ENCODE measurements around the gene ANKRD18B. TPM values are rescaled to one million over a fixed set of nuclear protein-coding genes. Genes with fewer than 3 reads are reported as not detected.
"Not testable (repeated sequence)": the region's sequence is repeated elsewhere in the genome, so short reads cannot be mapped to it uniquely, and the experiment has no call there.

ANKRD18B gene
- total RNA-seq, 1 experiment from 2014 or later = 2.2 TPM

- BruUV-seq (replicated peaks); intact Hi-C loops (cut with micrococcal nuclease; ENCODE audit: unreplicated experiment); H3K27ac Mint-ChIP-seq (ENCODE audit: unreplicated experiment); H3K36me3 Mint-ChIP-seq (ENCODE audit: insufficient read depth, unreplicated experiment); POLR2A ChIA-PET; H3K4me1 ChIP-seq; CTCF ChIA-PET; H3K9me3 ChIP-seq; H3K36me3 ChIP-seq (ENCODE audit: control insufficient read depth, insufficient read depth, low read length); H3K4me1 Mint-ChIP-seq (ENCODE audit: low read depth, unreplicated experiment); H3K27me3 ChIP-seq (replicated peaks; ENCODE audit: control insufficient read depth, insufficient read depth, low read length); H3K4me3 Mint-ChIP-seq (ENCODE audit: unreplicated experiment); H3K4me3 ChIP-seq (ENCODE audit: low read depth, low read length); DNase-seq; H3K9me3 Mint-ChIP-seq (ENCODE audit: unreplicated experiment); H3K27me3 Mint-ChIP-seq (ENCODE audit: insufficient read depth, unreplicated experiment): not testable (repeated sequence)
Observed at GRCh38 chr9:33533958-33534357, 9.9 kb downstream of the ANKRD18B start.

- Mint-ChIP-seq H3K4me1 (ENCODE audit: low read depth, unreplicated experiment) (no peaks in the 10 kb centered on the region), H3K4me3 (ENCODE audit: unreplicated experiment) (no peak overlapping the region), H3K27me3 (ENCODE audit: insufficient read depth, unreplicated experiment) (no peaks in the 10 kb centered on the region), H3K9me3 (ENCODE audit: unreplicated experiment) (no peaks in the 10 kb centered on the region), H3K36me3 (ENCODE audit: insufficient read depth, unreplicated experiment) (no peaks in the 10 kb centered on the region), H3K27ac (ENCODE audit: unreplicated experiment) (no peak overlapping the region)
- POLR2A ChIA-PET = no interaction called here
- no TSS peak for BruUV-seq (replicated peaks)
- CTCF ChIA-PET = no interaction called here
- Histone ChIP-seq H3K4me1 (no peaks in the 10 kb centered on the region), H3K9me3 (no peaks in the 10 kb centered on the region), H3K36me3 (ENCODE audit: control insufficient read depth, insufficient read depth, low read length) (no peaks in the 10 kb centered on the region), H3K4me3 (ENCODE audit: low read depth, low read length) (no peak overlapping the region), H3K27me3 (replicated peaks; ENCODE audit: control insufficient read depth, insufficient read depth, low read length) (no peaks in the 10 kb centered on the region)
- no peak for DNase-seq
- TF ChIP-seq, protein P1, sequence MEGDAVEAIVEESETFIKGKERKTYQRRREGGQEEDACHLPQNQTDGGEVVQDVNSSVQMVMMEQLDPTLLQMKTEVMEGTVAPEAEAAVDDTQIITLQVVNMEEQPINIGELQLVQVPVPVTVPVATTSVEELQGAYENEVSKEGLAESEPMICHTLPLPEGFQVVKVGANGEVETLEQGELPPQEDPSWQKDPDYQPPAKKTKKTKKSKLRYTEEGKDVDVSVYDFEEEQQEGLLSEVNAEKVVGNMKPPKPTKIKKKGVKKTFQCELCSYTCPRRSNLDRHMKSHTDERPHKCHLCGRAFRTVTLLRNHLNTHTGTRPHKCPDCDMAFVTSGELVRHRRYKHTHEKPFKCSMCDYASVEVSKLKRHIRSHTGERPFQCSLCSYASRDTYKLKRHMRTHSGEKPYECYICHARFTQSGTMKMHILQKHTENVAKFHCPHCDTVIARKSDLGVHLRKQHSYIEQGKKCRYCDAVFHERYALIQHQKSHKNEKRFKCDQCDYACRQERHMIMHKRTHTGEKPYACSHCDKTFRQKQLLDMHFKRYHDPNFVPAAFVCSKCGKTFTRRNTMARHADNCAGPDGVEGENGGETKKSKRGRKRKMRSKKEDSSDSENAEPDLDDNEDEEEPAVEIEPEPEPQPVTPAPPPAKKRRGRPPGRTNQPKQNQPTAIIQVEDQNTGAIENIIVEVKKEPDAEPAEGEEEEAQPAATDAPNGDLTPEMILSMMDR (IDR thresholded peaks at IDR 0.05; ENCODE audit: insufficient read depth in 1 of 2, low read depth in 1 of 2, low read length in 1 of 2, severe bottlenecking in 1 of 2, unreplicated experiment in 1 of 2) = no peak
- intact Hi-C loops (cut with micrococcal nuclease; ENCODE audit: unreplicated experiment) = no loop called here
Observed at GRCh38 chr9:33535541-33535940, 11.5 kb downstream of the ANKRD18B start.

DNA sequence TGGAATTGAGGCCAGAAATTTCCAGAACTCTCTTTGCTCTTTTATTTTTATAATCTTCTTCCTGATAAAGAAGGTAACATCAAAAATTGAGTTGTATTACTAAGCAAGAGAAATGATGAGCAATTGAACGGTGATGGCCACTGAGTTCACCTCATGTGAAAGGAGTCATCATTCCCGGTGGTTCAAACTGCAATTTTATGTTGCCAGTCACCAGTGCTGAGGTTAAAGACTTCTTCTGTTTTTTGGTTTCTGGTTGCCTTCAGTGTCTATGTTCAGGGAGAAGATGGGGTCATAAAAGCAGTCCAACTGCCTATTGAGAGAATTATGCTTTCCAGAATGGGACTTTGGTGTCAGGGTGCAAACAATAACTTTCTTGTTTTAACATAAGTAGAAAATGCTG lies 19.4 kb downstream of the ANKRD18B start:
- H3K36me3 Mint-ChIP-seq (ENCODE audit: insufficient read depth, unreplicated experiment); CTCF ChIA-PET; H3K4me1 ChIP-seq; H3K9me3 ChIP-seq; H3K27me3 ChIP-seq (replicated peaks; ENCODE audit: control insufficient read depth, insufficient read depth, low read length); BruUV-seq (replicated peaks); H3K36me3 ChIP-seq (ENCODE audit: control insufficient read depth, insufficient read depth, low read length); H3K4me3 ChIP-seq (ENCODE audit: low read depth, low read length); H3K27ac Mint-ChIP-seq (ENCODE audit: unreplicated experiment); H3K4me1 Mint-ChIP-seq (ENCODE audit: low read depth, unreplicated experiment); intact Hi-C loops (cut with micrococcal nuclease; ENCODE audit: unreplicated experiment); H3K4me3 Mint-ChIP-seq (ENCODE audit: unreplicated experiment); H3K9me3 Mint-ChIP-seq (ENCODE audit: unreplicated experiment); H3K27me3 Mint-ChIP-seq (ENCODE audit: insufficient read depth, unreplicated experiment); DNase-seq; POLR2A ChIA-PET: not testable (repeated sequence)

DNA sequence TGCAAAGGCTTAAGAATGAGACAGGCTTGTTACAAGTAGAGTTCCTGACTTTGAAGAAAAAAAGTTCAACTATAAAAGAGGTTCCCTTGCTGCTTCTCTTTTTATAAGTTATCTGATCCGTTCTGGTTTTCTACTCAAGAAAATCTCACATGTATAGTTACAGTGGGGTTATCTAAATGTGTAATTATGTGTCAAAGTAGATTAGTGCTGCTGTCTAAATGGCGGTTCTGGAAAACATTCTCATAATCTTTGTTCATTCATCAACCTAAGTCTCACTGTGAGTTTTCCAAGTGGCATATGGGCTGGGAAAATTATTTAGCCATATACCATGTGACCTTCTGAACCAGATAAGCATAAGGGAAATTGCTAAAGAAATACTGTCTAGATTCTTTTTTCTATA lies 21.7 kb downstream of the ANKRD18B start:
- DNase-seq; H3K36me3 Mint-ChIP-seq (ENCODE audit: insufficient read depth, unreplicated experiment); H3K4me1 ChIP-seq; H3K9me3 ChIP-seq; H3K9me3 Mint-ChIP-seq (ENCODE audit: unreplicated experiment); POLR2A ChIA-PET; CTCF ChIA-PET; intact Hi-C loops (cut with micrococcal nuclease; ENCODE audit: unreplicated experiment); BruUV-seq (replicated peaks); H3K4me3 Mint-ChIP-seq (ENCODE audit: unreplicated experiment); H3K27ac Mint-ChIP-seq (ENCODE audit: unreplicated experiment); H3K27me3 Mint-ChIP-seq (ENCODE audit: insufficient read depth, unreplicated experiment); H3K36me3 ChIP-seq (ENCODE audit: control insufficient read depth, insufficient read depth, low read length); H3K4me1 Mint-ChIP-seq (ENCODE audit: low read depth, unreplicated experiment); H3K4me3 ChIP-seq (ENCODE audit: low read depth, low read length); H3K27me3 ChIP-seq (replicated peaks; ENCODE audit: control insufficient read depth, insufficient read depth, low read length): not testable (repeated sequence)

DNA sequence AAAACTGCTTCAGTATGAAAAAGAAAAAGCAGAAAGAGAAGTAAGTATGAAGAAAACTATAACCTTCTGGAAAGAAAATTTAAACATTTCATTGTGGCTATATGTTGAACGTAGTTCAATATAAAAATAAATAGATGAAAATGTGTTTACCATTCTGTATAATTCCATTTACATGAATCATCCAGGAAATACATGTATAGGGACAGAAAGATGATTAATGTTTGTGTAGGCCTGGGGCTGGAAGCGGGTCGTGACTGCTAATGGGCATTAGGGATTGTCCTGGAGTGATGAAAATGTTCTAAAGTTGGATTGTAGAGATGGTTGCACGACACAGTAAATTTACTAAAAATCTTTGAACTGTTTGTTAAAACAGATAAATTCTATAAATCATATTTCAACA lies 24.8 kb downstream of the ANKRD18B start:
- H3K36me3 ChIP-seq (ENCODE audit: control insufficient read depth, insufficient read depth, low read length); DNase-seq; H3K9me3 Mint-ChIP-seq (ENCODE audit: unreplicated experiment); BruUV-seq (replicated peaks); H3K4me3 Mint-ChIP-seq (ENCODE audit: unreplicated experiment); H3K27me3 ChIP-seq (replicated peaks; ENCODE audit: control insufficient read depth, insufficient read depth, low read length); H3K4me3 ChIP-seq (ENCODE audit: low read depth, low read length); H3K27ac Mint-ChIP-seq (ENCODE audit: unreplicated experiment); H3K27me3 Mint-ChIP-seq (ENCODE audit: insufficient read depth, unreplicated experiment); H3K4me1 Mint-ChIP-seq (ENCODE audit: low read depth, unreplicated experiment); CTCF ChIA-PET; H3K4me1 ChIP-seq; H3K9me3 ChIP-seq; POLR2A ChIA-PET; H3K36me3 Mint-ChIP-seq (ENCODE audit: insufficient read depth, unreplicated experiment); intact Hi-C loops (cut with micrococcal nuclease; ENCODE audit: unreplicated experiment): not testable (repeated sequence)

DNA sequence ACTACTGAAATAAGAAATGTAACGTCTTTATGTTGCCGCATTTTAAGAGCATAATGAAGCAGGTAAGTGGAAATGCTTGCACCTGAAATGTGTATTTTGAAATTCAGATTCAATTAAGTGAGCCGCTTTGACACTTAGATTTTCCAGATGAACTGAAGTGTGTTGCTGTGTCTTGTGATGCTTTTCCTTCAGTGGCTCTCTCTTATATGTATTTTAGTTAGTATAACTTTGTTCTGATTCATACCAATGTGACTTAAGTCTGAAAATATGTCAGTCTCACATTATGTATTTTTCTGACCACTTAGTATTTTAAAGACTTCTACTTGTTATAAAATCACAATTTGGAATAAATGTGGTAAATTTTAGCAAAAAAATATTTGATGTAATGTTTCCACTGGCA lies 25.4 kb downstream of the ANKRD18B start:
- H3K4me1 ChIP-seq; DNase-seq; BruUV-seq (replicated peaks); H3K36me3 Mint-ChIP-seq (ENCODE audit: insufficient read depth, unreplicated experiment); H3K27ac Mint-ChIP-seq (ENCODE audit: unreplicated experiment); intact Hi-C loops (cut with micrococcal nuclease; ENCODE audit: unreplicated experiment); H3K4me1 Mint-ChIP-seq (ENCODE audit: low read depth, unreplicated experiment); H3K9me3 ChIP-seq; H3K4me3 Mint-ChIP-seq (ENCODE audit: unreplicated experiment); H3K27me3 ChIP-seq (replicated peaks; ENCODE audit: control insufficient read depth, insufficient read depth, low read length); H3K36me3 ChIP-seq (ENCODE audit: control insufficient read depth, insufficient read depth, low read length); H3K4me3 ChIP-seq (ENCODE audit: low read depth, low read length); H3K9me3 Mint-ChIP-seq (ENCODE audit: unreplicated experiment); POLR2A ChIA-PET; CTCF ChIA-PET; H3K27me3 Mint-ChIP-seq (ENCODE audit: insufficient read depth, unreplicated experiment): not testable (repeated sequence)

- BruUV-seq (replicated peaks); H3K9me3 ChIP-seq; H3K27me3 Mint-ChIP-seq (ENCODE audit: insufficient read depth, unreplicated experiment); H3K36me3 ChIP-seq (ENCODE audit: control insufficient read depth, insufficient read depth, low read length); H3K4me1 Mint-ChIP-seq (ENCODE audit: low read depth, unreplicated experiment); intact Hi-C loops (cut with micrococcal nuclease; ENCODE audit: unreplicated experiment); H3K4me3 ChIP-seq (ENCODE audit: low read depth, low read length); POLR2A ChIA-PET; H3K27ac Mint-ChIP-seq (ENCODE audit: unreplicated experiment); H3K9me3 Mint-ChIP-seq (ENCODE audit: unreplicated experiment); H3K36me3 Mint-ChIP-seq (ENCODE audit: insufficient read depth, unreplicated experiment); DNase-seq; CTCF ChIA-PET; H3K4me1 ChIP-seq; H3K4me3 Mint-ChIP-seq (ENCODE audit: unreplicated experiment); H3K27me3 ChIP-seq (replicated peaks; ENCODE audit: control insufficient read depth, insufficient read depth, low read length): not testable (repeated sequence)
Observed at GRCh38 chr9:33551183-33551582, 27.1 kb downstream of the ANKRD18B start.
